Tongue (tissue), 2 donors: ENCODE results near the gene PAFAH1B1. TPM values are rescaled to one million over a fixed set of nuclear protein-coding genes. Genes with fewer than 3 reads are reported as not detected.
"Not testable (repeated sequence)": the region's sequence is repeated elsewhere in the genome, so short reads cannot be mapped to it uniquely, and the experiment has no call there.

Experiments
- DNase-seq: peaks from one replicate; pipeline ENCODE4 v3.0.0-alpha.2; 2015
- total RNA-seq: library from RNA; depleted of rRNA; stranded (reverse); fragments of >200 nt; gene quantifications from one replicate; pipeline ENCODE4 v1.2.3, GENCODE V29; 2014

Gene PAFAH1B1
- total RNA-seq, 1 donor from 2014 or later: 184 TPM

GRCh38 chr17:2690165-2691068 lies 97.0 kb downstream of the PAFAH1B1 start:
- DNase-seq: no peak

DNA sequence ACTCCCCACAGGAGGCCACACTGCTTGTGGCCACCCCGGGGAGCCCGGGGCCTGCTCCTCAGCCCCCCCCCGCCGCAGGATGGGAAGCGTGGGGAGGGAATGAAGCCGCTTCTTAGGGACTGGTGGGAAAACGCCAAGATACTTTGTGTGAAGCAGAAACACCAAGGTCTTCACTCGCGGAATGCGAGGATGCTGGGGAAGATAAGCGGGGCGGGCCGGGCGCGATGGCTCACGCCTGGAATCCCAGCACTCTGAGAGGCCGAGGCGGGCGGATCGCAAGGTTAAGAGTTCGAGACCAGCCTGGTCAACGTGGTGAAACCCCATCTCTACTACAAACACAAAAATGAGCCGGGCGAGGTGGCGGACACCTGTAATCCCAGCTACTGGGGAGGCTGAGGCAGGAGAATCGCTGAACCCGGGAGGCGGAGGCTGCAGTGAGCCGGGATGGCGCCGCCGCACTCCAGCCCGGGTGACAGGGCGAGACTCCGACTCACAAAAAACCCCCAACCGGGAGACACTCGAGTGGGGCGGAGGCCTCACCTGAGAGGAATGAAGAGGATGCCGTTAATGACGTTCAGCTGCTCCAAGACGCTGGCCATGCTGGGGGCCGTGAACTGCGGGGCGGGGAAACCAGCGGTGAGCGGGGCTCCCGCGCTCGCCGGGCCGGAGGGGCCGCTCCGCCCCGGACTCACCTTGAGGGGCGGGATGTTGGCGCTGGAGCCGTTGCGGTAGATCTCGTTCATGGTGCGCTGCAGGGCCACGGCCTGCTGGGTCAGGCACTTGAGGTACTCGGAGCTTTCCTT lies 97.8 kb downstream of the PAFAH1B1 start:
- DNase-seq: no peak

- DNase-seq: no peak
Observed at GRCh38 chr17:2691965-2692780, 98.7 kb downstream of the PAFAH1B1 start.

DNA sequence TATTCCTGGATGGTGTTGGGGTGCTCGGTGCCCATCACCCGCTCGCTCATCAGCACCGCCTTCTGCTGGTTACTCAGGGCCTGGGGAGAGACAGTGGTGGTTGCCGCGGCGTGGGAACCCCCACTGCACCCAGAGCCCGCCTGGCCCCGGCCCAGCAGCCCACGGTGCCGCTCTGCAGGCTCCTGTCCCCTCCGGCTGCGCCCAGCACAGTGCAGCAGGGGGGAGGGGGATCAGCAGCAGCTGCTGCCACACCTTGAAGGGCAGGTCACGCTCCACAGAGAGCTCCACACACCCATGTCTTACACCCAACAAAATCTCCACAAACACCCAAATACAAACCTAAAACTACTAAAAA lies 99.3 kb downstream of the PAFAH1B1 start:
- no peak for DNase-seq

DNA sequence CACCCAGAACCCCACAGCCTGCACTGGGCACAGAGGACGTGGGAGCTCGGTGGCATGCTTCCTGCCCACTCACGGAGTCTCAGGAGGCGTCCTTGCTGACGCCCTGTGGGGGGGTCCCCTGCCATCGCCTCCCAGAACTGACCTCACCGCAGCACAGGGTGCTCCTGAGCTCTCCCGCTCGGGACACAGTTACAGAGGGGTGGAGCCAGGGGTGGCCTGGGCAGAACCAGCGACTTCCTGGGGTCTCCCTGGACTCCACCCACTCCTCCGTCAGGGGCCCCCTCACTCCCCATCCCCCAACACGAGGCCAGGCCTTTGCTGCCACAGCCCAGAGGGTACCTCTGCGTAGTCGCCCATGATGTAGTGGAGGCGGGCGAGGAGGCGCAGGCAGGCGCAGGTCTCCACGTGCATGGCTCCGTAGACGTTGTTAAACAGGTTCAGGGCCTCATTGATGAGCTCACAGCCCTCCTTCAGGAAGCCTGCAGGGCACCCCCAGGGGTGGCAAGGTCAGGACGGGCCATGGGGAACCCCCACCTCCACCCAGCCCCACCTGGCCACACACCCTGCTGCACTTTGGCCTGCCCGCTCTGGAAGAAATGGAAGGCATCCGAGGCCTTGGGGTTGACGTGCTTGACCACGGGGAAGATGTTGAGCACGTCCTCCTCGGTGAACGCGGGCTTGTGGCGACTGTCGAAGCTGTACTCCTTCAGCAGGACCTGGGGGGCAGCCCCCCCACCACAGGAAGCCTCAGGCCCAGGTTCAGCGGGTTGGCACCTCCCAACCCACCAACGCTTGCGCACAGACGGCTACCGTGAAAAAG lies 100.3 kb downstream of the PAFAH1B1 start:
- DNase-seq: no peak

DNA sequence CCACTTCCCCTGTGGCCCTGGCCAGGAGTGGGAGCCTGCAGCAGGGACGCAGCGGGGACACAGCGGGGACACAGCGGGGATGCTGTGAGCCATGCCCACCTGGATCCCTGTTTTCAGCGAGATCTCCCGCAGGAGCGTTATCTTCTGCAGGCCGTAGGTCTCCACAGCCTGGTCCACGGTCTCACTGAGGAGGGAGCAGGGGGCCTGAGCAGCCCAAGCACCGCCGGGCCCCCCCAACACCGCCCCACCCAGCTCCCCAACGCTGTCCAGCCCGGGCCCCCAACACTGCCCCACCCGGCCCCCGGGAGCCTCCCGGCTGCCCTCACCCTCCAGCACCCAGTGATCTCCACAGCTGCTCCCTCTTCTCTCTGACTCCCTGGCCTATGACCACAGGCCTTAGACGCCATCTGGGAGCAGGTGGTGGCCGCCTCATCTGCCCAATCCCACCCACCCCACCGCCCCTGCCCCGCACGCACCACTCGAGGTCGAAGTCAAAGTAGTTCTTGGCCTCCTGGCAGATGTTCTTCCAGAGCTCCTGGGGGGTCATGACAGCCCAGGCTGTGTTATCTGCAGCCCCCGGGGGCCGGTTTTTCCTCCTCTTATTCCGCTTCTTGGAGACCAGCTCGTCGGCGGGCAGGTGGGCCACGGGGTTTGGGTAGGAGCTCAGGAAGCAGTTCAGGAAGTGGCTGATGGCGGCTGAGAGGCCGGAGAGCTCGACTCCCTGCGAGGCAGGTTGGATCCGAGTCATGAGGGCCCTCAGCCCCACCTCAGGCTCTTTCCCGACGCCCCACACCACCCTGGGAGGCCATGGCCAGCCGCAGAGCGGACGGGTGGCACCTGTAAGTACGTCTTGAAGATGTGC lies 101.2 kb downstream of the PAFAH1B1 start:
- DNase-seq: no peak

DNA sequence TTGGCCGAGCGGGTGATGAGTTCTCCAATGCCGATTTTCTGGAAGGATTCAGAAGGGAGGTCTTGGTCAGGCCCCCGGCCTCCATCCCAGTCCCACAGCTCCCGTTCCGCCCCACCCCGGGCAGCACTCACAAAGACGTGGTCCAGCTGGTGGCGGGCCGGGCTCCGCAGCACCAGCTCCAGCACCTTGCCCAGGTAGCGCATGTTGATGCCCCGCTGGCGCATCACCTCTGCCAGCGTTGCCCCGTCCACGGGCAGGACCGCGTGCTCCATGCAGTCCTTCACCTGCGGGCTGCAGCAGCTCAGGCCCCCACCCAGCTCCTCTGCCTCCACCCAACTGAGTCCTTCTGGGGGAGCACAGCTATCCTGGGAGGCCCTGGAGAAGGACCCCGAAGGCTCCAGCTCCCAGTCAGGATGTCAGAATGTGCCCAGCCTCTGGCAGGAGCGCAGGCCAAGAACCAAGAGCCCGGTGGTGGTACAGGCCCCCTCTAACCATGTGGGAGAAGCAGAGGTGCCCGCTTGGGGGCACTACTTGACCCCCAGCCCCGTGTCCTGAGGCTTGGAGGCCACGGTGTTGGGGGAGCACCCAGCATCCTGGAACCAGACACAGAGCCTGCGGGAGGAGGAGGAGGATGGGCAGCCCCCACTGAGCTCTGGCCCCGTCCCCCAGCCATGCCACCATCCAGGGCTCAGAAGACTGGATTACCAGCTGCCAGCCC lies 101.9 kb downstream of the PAFAH1B1 start:
- no peak for DNase-seq

DNA sequence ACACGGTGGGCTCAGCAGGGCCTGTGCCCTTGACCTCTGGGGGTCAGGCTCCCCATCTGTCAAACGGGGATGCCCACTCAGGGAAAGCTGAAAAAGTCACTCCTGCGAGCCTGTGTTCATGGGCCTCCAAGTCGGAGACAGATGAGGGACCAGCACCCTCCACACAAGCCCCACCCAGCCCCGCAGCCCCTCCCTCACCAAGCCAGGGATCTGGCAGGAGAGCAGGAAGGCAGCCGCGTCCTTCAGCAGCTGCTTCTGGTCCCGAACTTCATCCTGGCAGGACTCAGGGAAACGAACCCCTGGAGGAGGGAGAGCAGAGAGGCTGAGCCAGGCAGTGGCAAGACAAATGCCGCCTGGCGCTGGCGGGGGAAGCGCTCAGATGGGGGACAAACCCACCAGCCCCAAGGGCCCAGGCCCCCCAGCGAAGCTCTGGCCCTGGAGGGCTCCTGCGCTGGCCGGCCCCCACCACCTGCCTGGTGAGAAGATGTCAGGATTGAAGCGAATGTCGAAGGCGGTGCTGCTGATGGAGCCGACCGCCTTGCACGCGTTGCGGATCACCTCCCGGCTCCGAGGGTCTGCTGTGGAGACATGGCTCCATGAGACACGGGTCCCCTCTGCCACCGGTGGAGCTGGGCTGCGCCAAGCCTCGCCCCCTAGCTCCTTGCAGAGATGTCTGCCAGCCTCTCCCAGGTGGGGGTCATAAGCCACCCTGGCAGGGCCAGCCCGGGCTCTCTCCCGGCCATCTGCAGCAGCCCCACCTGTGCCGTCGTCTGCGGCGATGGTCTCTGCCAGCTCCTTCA lies 102.7 kb downstream of the PAFAH1B1 start:
- DNase-seq: no peak

- no peak for DNase-seq
Observed at GRCh38 chr17:2697611-2698162, 104.2 kb downstream of the PAFAH1B1 start.

DNA sequence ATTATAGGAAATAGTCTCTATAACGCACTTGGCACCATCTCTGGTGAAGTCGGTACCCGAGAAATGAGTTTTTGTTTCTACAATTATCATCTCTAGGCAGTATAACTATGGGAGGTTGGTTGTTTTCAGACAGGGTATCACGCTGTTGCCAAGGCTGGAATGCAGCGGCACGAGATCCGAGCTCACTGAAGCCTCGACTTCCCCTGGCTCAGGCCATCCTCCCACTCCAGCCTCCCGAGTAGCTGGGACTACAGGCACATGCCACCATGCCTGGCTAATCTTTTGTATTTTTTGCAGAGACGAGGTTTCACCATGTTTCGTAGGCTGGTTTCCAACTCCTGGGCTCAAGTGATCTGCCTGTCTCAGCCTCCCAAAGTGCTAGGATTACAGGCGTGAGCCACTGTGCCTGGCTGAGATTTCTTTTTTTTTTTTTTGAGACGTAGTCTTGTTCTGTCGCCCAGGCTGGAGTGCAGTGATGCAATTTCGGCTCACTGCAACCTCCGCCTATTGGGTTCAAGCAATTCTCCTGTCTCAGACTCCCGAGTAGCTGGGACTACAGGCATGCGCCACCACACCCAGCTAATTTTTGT lies 105.9 kb downstream of the PAFAH1B1 start:
- not testable (repeated sequence) for DNase-seq

DNA sequence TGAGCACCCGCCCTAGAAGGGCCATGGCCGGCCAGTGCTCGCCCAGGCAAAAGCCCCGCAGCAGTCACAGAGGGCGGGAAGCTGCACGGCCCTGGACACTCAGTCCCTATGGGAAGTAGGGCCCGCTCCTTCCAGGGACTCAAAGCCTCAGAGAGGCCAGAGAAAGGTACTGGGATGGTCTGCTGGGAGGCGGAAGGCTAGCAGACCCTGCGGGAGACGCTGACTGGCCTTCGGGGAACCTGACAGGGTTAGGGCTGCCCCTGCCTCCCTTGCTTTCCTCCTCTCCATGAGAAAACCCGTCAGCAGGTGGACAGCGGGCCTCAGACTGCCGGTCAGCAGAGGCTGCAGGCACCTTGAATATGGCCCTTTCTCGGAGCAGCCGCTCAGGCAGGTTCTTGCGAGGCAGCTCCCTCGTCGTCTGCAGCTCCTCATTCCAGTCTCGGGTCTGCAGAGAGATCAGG lies 106.6 kb downstream of the PAFAH1B1 start:
- DNase-seq: no peak

DNA sequence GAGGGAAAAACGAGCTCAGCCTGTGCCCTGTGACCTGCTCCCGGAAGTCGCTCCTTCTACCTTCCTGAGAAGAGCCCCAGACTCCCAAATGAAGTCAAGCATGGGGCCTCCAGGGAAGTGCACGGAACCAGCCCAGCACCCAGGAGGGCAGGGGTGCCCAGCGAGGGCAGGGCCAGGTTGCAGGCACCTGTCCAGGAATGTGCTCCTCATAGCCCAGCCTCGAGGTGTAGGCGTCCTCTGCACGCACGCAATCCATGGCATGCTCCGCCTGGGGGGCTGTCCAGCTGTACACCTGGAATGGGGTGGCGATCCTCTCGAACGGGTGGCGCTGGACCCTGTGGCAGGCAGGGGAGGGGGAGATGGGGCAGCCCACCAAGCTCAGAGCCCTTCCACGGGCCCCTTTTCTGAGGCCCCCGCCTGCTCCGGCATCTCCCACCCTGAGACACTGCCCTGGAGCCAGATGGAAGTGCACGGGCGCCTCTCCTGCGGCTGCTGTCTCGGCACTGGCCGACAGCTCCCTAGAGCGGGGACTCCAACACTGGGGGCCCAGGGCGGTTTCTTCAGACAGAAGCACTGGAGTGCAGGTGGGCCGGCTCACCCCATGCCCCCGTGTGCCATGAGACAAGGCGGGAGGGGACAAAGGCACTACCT lies 107.2 kb downstream of the PAFAH1B1 start:
- no peak for DNase-seq

GRCh38 chr17:2701161-2701995 lies 107.9 kb downstream of the PAFAH1B1 start:
- DNase-seq: no peak

DNA sequence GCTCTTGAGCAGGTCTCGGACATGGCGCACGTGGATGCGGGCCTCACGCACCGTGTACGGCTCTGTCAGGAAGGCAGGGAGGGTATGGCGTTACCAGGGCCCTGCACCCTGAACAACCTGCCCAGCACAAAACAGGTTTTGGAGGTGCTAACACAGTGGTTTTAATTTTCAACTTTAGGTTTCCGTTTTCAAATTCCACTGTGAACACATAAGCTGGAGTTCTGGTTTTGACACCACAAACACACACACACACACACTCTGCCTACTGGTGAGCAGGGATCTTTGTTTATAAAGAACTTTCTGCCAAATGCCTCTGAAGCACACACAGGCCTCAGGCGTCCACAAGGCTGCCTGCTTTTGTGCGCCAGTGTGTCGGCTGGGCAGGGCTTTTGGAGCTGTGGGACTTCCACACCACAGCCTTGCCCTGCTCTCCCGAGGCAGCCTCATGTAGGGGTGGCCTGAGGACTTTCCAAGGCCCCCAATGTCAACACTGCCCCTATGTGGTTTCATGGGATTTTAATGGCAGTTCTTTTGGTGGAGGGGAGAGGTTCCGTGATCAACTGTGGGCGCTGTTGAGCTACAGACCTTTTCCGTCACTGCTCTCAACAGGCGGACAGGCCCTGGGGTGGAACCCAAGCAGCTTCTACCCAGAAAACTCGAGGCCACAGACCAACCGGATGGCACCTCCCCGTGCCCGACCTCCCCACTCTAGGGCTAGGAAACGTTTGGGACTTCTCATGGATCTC lies 108.7 kb downstream of the PAFAH1B1 start:
- DNase-seq: no peak

GRCh38 chr17:2703181-2703580 lies 109.7 kb downstream of the PAFAH1B1 start:
- no peak for DNase-seq

- no peak for DNase-seq
Observed at GRCh38 chr17:2703606-2704005, 110.2 kb downstream of the PAFAH1B1 start.
